Hippocampal formation (tissue), 2 donors: ENCODE data around the gene UBE2J2.
"Not testable (repeated sequence)": the region's sequence is repeated elsewhere in the genome, so short reads cannot be mapped to it uniquely, and the experiment has no call there.

Source experiments
- DNase-seq, 2 donors: peaks; one replicate each; lab custom pipeline; 2025; lab: John Stamatoyannopoulos, UW

The UBE2J2 gene

DNA sequence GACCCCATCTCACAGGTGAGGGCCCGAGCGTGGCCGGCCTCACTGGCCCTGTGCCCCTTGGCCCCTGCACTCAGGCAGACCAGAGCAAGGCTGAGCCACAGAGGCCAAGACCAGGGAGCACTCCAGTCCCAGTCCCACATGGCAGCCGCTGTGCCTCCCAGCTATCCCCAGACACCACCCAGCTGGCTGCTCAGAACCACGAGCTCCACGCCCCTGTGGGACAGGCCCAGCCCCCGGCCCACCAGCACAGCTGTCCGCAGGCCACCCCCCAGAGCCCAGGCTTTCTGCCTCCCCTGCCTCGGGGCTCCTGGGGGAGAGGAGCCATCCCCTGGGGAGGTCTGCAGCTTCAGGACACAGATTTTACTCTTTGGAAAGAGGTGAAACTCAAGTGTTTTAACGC is 18.0 kb downstream of the UBE2J2 start:
- DNase-seq, result no peak

DNA sequence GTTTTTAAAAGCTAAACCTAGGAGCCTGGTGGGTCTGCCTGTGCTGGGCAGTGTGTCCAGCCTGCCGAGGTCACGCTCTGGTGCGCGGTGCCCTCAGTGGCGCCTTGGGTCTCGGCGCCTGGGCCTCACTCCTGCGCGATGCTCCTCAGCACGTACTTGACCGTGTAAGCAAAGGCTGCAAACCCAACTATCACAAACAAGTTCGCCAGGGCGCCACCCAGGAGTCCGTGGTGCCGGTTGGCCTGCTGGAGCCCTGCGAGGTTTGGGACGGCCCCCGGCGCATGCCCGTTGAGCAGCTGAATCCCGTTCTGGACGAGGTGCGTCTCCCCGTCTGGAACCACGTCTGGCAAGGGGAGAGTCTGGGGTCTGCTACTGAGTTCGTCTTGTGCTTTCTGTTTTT is 18.6 kb downstream of the UBE2J2 start:
- DNase-seq, result no peak

- no peak for DNase-seq
Measured at GRCh38 chr1:1254667-1254998, 19.0 kb downstream of the UBE2J2 start.

DNA sequence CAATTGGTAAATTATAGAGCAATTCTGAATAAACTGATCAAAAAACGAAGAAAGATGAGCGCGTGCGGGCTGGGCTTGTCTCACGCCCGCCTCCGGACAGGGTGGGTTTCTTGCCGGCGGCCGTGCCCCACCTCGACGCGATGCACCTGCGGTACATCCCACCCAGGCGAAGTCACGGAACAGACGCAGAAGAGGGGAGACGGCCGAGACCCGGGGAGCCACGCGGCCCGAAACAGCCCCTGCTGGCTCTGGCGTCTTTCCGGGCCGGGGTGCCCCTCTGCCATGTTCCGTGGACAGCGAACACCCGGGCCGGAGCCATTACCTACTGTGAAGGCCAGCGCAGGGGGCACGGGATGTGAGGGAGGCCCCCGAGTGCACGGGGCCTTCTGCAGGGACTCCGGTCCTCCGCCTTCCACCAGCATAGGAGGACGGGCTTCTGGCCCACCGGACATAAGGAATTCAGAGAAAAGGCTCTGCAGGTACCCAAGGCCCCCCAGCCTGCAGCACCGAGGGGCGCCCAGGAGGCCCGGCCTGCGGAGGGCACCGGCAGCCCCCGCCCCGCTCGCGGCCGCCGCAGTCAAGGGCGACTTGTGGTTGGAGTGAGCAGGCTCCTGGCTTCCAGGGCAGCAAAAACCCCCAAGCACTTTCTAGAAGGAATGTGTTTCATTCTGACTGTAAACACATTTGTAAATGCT is 19.5 kb downstream of the UBE2J2 start:
- DNase-seq, result no peak

GRCh38 chr1:1253314-1253713 is 20.3 kb downstream of the UBE2J2 start:
- DNase-seq, result no peak

- DNase-seq, result no peak
Measured at GRCh38 chr1:1250786-1251284, 22.8 kb downstream of the UBE2J2 start.

GRCh38 chr1:1248009-1248913 is 25.4 kb downstream of the UBE2J2 start:
- not testable (repeated sequence) for DNase-seq

DNA sequence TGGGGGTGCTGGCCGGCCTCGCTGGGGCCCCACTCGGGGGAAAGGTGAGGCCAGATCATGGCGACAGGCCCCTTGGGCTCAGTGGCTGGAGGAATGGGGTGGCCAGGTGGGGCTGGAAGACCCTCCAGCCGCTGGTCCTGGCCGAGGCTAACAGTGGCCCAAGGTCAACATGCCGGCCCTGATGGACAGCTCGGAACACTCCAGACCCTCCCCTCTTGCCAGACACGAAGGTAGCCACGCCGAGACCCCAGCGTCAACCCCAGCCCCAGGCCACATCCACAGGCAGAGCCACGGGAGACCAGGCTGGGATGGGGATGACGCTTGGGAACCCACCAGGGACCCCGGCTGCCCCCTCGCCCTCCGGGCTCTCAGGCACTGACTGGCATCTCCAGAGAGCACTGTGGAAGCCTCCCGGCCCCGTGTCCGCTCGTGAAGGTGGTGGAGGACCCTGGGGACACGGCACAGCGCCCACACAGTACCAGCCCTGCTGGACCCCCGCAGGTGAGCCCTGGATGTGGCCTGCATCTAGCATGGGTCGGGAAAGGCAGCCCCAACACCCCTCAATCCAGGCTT is 26.2 kb downstream of the UBE2J2 start:
- DNase-seq, result no peak

DNA sequence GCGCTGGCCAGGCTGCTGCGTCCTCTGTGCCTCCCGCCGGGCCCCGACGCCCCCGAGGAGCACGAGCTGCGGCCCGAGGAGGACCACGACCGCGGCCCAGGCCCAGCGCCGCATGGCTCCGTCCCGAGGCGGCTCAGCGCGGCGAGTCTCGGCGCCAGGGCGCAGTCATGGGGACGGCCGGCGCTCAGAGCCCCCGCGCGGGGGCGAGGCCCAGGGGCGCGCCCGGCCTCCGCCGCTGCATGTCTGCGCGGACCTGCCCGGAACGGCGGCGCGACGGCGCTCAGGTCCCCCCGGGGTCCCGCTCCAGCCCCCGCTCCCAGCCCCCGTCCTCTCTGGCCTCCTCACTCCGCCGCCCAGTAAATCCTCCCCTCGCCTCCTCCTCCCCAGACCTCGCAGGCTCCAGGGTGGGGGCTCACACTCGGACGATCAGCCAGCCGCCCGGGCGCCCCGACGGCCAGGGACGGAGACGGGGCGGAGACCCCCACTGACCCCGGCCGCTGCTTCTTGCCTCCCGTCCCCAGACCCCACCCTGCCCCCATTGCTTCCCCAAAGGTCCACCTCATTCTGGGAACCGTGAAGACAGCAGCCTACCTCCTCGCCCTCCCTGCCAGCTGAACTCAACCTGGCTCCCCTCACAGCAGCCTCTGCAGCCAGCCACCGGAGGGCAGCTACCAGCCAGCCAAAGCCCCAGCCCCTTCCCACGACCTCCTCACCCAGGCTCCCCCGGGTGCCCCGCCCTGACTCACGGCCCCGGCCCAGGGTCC is 26.9 kb downstream of the UBE2J2 start, which contains the start of gene C1QTNF12:
TSS of gene C1QTNF12 (minus strand) at position 146 of the 764 bp plus-strand sequence. CDS start at position 114, 32 bp downstream.
- no peak for DNase-seq

DNA sequence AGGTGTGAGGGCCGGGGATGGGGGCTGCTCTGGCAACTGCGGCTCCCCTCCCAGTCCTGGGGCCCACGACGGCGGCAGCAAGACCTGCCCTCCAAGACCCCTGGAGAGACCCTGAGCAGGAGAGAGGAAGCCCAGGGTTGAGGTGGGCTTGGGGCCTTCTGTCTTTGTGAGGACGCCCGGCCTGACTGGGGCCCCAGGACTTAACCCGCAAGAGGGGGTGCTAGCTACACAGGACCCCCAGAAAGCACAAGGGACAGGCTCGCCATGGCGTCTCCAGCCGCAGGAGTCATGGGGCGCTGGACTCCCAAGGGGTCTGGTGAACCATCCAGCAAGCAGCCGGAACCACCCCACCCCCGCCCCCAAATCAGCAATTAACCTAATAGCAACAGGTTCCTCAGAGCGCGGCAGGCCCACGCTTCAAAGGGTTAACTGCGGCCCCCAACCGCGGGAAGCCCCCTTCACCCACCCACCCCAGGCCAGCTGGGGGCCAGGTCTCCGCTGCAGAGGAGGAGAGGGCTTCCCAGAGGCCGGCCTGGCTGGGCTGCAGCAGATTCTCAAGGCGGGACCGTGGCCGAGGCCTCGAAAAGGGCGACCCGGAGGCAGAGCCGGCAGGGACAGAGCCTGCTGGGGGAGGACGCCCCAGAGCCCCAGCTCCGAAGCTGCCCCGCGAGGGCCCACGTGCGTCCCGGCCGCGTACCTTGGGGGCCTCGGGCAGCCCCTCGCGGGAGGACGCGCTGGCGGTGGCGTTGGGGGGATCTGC is 27.7 kb downstream of the UBE2J2 start:
- DNase-seq, result no peak

DNA sequence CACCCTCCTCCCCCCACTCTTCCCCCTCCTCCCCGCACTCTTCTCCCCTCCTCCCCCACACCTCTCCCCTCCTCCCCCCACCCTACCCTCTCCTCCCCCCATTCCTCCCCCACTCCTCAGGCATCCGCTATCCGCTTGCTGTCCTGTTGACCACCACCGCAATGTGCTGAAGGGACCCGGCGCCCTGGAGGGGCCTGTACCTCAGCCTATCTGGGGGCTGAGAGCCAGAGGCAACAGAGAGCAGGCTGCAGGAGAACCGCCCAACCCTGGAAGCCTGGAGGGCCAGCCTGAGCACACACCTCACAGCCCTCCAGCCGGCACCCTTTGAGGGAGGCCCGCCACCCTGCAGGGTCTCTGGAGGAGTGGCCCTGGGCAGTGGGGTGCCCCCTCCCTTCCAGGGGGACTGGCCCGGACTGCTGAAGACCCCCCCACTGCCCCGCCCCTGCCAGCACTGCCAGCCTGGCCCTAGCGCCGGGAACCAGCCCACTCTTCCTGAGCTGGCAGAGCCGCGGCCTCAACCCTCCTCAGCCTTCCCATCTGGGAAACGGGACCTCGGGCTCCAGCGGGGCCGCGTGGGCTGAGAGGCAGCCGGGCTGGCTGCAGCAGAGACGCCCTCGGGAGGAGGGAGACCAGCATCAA is 28.4 kb downstream of the UBE2J2 start:
- DNase-seq, result no peak

GRCh38 chr1:1244192-1244811 is 29.4 kb downstream of the UBE2J2 start:
- no peak for DNase-seq

- no peak for DNase-seq
Measured at GRCh38 chr1:1243807-1244191, 29.9 kb downstream of the UBE2J2 start.

- no peak for DNase-seq
Measured at GRCh38 chr1:1243266-1243660, 30.4 kb downstream of the UBE2J2 start.

GRCh38 chr1:1242461-1243265 is 31.0 kb downstream of the UBE2J2 start:
- no peak for DNase-seq

- DNase-seq, result no peak
Measured at GRCh38 chr1:1241588-1242219, 31.9 kb downstream of the UBE2J2 start.

GRCh38 chr1:1240822-1241587 is 32.6 kb downstream of the UBE2J2 start:
- DNase-seq, result no peak

GRCh38 chr1:1240348-1240732 is 33.3 kb downstream of the UBE2J2 start:
- no peak for DNase-seq
